Small intestine (tissue), 7 donors: Measurements from ENCODE around the gene SCYGR4. TPM values are rescaled to one million over a fixed set of nuclear protein-coding genes. Genes with fewer than 3 reads are reported as not detected.
"Not testable (repeated sequence)": the region's sequence is repeated elsewhere in the genome, so short reads cannot be mapped to it uniquely, and the experiment has no call there.

Experiments used
- DNase-seq, 2 donors: peaks; one replicate each; pipeline versions ENCODE4 v3.0.0 to v3.0.0-alpha.2; 2013
- FAIRE-seq: peaks from 2 replicates; lab custom pipeline; 2012; peaks lifted over from hg19 to GRCh38; lab: Jason Lieb, UNC
- H3K27ac ChIP-seq, 3 donors: one replicate each; pipeline ENCODE4 v1.5.1; 2013; ENCODE audit warnings: low read length in 2 of 3, mild to moderate bottlenecking in 2 of 3, control low read depth in 1 of 3, inconsistent platforms in 1 of 3, low read depth in 1 of 3, moderate library complexity in 1 of 3
- H3K27me3 ChIP-seq, 3 donors: one replicate each; pipeline ENCODE4 v1.6.1; 2013; ENCODE audit warnings: low read length in 3 of 3, inconsistent platforms in 1 of 3; ENCODE audit not compliant: control insufficient read depth in 3 of 3, insufficient read depth in 3 of 3
- H3K36me3 ChIP-seq, 3 donors: one replicate each; pipeline ENCODE4 v1.6.1; 2013; ENCODE audit warnings: low read length in 3 of 3, inconsistent platforms in 1 of 3, low read depth in 1 of 3, mild to moderate bottlenecking in 1 of 3, moderate library complexity in 1 of 3; ENCODE audit not compliant: control insufficient read depth in 3 of 3, insufficient read depth in 2 of 3
- H3K4me1 ChIP-seq, 3 donors: one replicate each; pipeline ENCODE4 v1.6.1; 2013; ENCODE audit warnings: low read length in 2 of 3, inconsistent platforms in 1 of 3, low read depth in 1 of 3, mild to moderate bottlenecking in 1 of 3, moderate library complexity in 1 of 3; ENCODE audit not compliant: control insufficient read depth in 3 of 3, insufficient read depth in 2 of 3
- H3K4me3 ChIP-seq, 3 donors: one replicate each; pipeline ENCODE4 v1.5.1; 2013; ENCODE audit warnings: low read length in 3 of 3, control low read depth in 1 of 3, inconsistent platforms in 1 of 3, low read depth in 1 of 3, mild to moderate bottlenecking in 1 of 3, moderate library complexity in 1 of 3
- H3K9me3 ChIP-seq, 2 donors: one replicate each; pipeline ENCODE4 v1.6.1; 2013; ENCODE audit warnings: low read depth in 1 of 2, low read length in 1 of 2; ENCODE audit not compliant: control insufficient read depth in 2 of 2, insufficient read depth in 1 of 2
- WGBS, 3 donors: extraction: QIAGEN DNeasy Blood & Tissue Kit; methylation state at CpG; one replicate each; pipeline ENCODE4 v1.1.7; 2013; 5-methylcytosine and 5-hydroxymethylcytosine counted together
- polyA plus RNA-seq, 4 donors: library from polyadenylated mRNA; stranded (reverse) in 3 of 4; unstranded in 1 of 4; fragments of 200-250 nt in 3 of 4; fragments of 120-200 nt in 1 of 4; gene quantifications; one replicate each; pipeline versions ENCODE4 v1.2.1 to v1.2.3, GENCODE V29; 2013
- donor health status: healthy with polysubstance abuse.
- donor health status: control.
- donor health status: control.
- donor health status: Bipolar disorder and iron deficiency.
- donor health status: healthy.

The SCYGR4 gene
- polyA plus RNA-seq, 4 donors = not detected

- WGBS, 3 donors = 38 to 50% (median 48%) methylated on average over 3 of the region's 3 CpGs
- FAIRE-seq = no peak
- H3K27ac ChIP-seq = peak overlapping the region in 1 of 3 donors; percentile 66
These were observed 44.5 kb downstream of the SCYGR4 start for GRCh38 chr2:227661827-227662226.

GRCh38 chr2:227665189-227665940, 48.1 kb downstream of the SCYGR4 start:
- FAIRE-seq (no peak), DNase-seq (peak; percentile 66 to 84)
- Histone ChIP-seq H3K27me3 (no peaks in the 10 kb centered on the region), H3K36me3 (no peaks in the 10 kb centered on the region), H3K27ac (peak overlapping the region in 2 of 3 donors; percentile 46 to 53), H3K9me3 (no peaks in the 10 kb centered on the region), H3K4me3 (no peak overlapping the region), H3K4me1 (peaks cover 0 to 26% (median 0%) of the 10 kb centered on the region in 3 donors)
- WGBS, 3 donors = 62 to 82% (median 67%) methylated on average over 6 of the region's 6 CpGs

More at GRCh38 chr2:227661827-227662226, 44.5 kb downstream of the SCYGR4 start:
- Histone ChIP-seq H3K36me3 (no peaks in the 10 kb centered on the region), H3K4me1 (peaks cover 0 to 26% (median 0%) of the 10 kb centered on the region in 3 donors), H3K9me3 (no peaks in the 10 kb centered on the region), H3K4me3 (no peak overlapping the region), H3K27me3 (no peaks in the 10 kb centered on the region)
- peak in 1 of 2 donors; percentile 67 for DNase-seq

- H3K27me3 ChIP-seq, H3K9me3 ChIP-seq, DNase-seq, H3K36me3 ChIP-seq, H3K4me3 ChIP-seq, FAIRE-seq: not testable (repeated sequence)
- 86 to 89% (median 86%) methylated on average over 8 to 13 of the region's 13 CpGs for WGBS, 3 donors
- Histone ChIP-seq H3K4me1 (peaks cover 0 to 19% (median 0%) of the 10 kb centered on the region in 3 donors), H3K27ac (peak within 1 kb of the TSS in 1 of 3 donors; percentile 46)
These were observed 49.4 kb downstream of the SCYGR4 start, which contains the start of gene SCYGR5 for GRCh38 chr2:227666631-227667170. TSS of gene SCYGR5 (plus strand) at chr2:227666804. CDS start at chr2:227666804, 0 bp downstream.

Other genes starting within 250 kb of the SCYGR4 start
- gene TM4SF20, start 238.2 kb upstream of the SCYGR4 start, polyA plus RNA-seq = 100 to 1,000 TPM; 175 to 336 (median 206) TPM
- gene SCYGR1, start 229.5 kb upstream of the SCYGR4 start, polyA plus RNA-seq = not detected
- gene AGFG1, start 145.3 kb upstream of the SCYGR4 start, polyA plus RNA-seq = 100 to 1,000 TPM in 1 of 4 donors, 10 to 100 TPM in 3; 45.3 to 116 (median 58.9) TPM
- not detected for gene SCYGR2, start 18.6 kb upstream of the SCYGR4 start, polyA plus RNA-seq
- not detected for gene SCYGR3, start 2.7 kb upstream of the SCYGR4 start, polyA plus RNA-seq
- gene SCYGR5, start 49.3 kb downstream of the SCYGR4 start, polyA plus RNA-seq = not detected
- 10 to 100 TPM in 1 of 4 donors, 1 to 10 TPM in 3; 4.0 to 81.5 (median 7.7) TPM for gene SLC19A3, start 100.5 kb downstream of the SCYGR4 start, polyA plus RNA-seq
- not detected for gene SCYGR6, start 107.3 kb downstream of the SCYGR4 start, polyA plus RNA-seq
- not detected for gene SCYGR7, start 110.8 kb downstream of the SCYGR4 start, polyA plus RNA-seq
- gene SCYGR8, start 128.4 kb downstream of the SCYGR4 start, polyA plus RNA-seq = not detected
- gene CCL20, start 196.3 kb downstream of the SCYGR4 start, polyA plus RNA-seq = 10 to 100 TPM in 2 of 4 donors, 1 to 10 TPM in 2; 9.6 to 15.9 (median 11.3) TPM